HPDE6-E6E7 (cell line): ENCODE measurements around the gene COX6A2.

Experiments
- DNase-seq: peaks from one replicate; pipeline ENCODE4 v3.0.0; 2011; ENCODE audit warnings: missing footprints; ENCODE audit errors: extremely low spot score

Gene COX6A2

GRCh38 chr16:31428279-31428597, at the start of gene COX6A2:
TSS of gene COX6A2 (minus strand) at chr16:31428360. CDS start at chr16:31428325, 35 bp downstream.
- no peak for DNase-seq

DNA sequence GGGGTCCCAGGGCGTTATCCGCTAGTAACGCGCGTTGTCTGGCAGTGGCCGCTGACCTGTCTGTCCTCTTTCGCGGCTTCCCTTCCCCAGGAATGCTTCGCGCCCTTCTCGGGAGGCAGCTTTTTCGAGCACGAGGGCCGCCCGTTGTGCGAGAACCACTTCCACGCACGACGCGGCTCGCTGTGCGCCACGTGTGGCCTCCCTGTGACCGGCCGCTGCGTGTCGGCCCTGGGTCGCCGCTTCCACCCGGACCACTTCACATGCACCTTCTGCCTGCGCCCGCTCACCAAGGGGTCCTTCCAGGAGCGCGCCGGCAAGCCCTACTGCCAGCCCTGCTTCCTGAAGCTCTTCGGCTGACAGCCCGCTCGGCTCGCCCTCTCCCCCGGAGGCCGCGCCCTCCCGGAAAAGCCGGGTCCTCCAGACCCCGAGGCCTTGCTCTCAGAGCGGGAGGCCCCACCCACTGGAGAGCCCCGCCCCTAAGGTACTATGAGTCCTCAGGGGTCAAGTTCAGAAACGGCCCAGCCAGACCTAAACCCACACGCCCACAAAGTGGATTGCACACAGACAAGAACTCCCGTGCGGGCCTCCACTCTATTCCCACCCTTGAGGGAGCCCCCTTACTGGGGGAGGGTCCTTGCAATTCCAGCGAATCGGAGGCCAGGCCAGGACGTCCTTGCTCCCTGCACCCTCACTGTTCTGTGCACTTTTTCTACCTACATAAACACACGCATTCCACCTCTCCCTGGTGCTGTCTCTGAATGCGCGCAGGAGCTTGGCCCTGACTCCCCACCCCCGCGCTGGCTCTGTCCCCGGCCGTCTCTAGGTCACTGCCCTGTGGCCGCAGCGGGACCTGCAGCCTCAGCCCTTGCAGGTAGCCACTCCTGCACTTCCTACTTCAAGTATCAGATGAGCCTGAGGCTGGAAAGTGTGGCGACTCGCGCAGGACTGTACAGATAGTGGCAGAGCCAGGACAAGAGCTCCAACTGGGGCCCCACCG, 49.4 kb upstream of the COX6A2 start:
- no peak for DNase-seq

DNA sequence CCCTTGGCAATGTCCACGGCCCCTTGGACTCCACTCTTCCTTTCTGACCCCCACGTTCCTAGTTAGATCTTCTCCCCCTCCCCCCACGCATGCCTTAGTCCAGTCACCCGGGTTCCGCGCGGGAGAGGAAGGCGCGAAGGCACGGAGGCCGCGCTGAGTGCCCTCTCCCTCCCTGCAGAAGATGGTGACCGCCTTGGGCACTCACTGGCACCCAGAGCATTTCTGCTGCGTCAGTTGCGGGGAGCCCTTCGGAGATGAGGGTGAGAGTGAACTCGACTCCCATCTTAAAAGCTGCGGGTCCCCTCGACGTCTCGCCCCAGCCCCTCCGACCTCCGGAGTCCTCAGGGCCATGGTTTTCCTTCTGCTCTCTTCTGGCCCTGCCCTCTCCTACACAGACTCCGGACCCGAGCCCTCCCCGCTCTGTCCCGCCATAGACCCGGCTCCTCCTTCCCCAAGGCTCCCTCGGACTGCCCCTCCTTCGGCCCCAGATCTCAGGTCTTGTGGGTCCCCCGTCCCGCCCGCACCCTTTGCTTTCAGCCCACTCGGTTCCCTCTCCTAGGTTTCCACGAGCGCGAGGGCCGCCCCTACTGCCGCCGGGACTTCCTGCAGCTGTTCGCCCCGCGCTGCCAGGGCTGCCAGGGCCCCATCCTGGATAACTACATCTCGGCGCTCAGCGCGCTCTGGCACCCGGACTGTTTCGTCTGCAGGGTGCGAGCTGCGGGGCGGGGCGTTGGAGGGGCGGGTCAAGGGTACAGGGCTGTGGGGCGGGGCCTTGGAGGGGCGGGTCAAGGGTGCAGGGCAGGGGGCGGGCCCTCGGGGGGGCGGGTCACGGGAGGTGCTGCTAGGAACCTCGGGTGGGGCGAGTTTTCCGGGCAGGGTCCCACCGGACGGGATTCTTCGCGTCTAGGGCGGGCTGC, 48.4 kb upstream of the COX6A2 start:
- DNase-seq: no peak

DNA sequence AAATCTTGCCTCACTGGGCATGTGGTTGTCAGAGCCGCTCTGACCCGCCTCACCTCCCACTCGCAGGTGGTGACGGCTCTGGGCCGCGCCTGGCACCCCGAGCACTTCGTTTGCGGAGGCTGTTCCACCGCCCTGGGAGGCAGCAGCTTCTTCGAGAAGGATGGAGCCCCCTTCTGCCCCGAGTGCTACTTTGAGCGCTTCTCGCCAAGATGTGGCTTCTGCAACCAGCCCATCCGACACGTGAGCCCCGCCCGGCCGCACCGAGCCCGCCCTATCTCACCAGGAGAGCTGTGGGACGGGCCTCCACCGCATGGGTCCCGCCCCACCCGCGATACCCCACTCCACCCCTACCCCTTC, 47.8 kb upstream of the COX6A2 start:
- no peak for DNase-seq

DNA sequence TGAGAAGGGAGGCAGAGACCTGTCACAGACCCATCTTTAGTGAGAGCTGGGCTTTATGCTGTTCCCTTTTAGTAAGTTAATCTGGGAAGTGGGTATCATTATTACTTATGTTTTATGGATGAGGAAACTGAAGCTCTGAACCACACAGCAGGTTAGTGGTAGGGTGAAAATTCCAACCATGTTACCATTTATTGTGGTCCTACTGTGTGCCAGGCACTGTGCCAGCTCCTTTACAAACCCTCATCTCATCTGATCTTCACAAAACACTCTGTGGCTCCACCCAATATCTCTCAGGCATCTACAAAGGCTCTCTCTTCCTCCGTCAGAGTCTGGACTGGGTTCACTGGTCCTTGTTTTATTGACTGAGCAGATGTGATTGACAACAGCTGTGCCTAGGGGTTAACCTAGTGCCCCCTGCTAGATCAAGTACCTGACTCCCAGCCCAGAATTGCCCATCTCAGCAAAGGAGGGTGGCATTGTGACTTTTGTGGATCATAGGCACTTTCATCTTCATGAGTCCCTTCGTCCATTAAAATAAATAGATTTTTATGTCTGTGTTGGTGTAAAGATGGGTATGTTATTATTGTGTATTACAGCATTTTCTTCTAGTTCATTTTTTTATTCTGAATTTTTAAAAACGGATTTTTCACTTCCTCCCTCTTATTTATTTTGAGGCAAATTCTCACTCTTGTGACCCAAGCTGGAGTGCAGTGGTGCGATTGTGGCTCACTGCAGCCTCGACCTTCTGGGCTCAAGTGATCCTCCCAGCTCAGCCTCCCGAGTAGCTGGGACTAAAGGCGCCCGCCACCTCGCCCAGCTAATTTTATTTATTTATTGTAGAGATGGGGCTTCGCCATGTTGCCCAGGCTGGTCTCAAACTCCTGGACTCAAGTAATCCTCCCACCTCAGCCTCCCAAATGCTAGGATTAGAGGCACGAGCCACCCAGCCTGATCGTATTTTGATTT, 46.9 kb upstream of the COX6A2 start:
- no peak for DNase-seq

- no peak for DNase-seq
Observed at GRCh38 chr16:31474173-31474714, 46.1 kb upstream of the COX6A2 start.

DNA sequence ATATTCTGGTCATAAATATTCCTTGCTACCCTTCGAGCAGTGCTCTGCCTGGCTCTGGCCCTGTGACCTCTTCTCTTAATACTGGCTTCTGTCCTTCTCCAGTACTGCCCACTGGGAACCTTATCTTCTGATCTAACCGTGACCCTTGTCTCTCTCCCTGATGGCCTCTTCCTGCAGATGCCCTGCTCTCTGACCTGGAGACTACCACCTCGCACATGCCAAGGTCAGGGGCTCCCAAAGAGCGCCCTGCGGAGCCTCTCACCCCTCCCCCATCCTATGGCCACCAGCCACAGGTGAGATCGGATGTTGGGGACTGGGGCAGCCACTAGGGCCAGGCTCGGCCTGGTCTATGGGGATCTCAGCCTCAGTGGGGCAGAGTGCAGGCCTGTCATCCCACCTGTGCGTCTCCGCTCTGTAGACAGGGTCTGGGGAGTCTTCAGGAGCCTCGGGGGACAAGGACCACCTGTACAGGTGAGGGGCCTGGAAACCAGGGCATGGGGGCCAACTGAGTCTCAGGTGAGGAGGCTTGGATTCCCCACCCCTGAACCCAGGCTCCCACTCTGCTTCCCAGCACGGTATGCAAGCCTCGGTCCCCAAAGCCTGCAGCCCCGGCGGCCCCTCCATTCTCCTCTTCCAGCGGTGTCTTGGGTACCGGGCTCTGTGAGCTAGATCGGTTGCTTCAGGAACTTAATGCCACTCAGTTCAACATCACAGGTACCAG, 45.3 kb upstream of the COX6A2 start:
- DNase-seq: no peak

DNA sequence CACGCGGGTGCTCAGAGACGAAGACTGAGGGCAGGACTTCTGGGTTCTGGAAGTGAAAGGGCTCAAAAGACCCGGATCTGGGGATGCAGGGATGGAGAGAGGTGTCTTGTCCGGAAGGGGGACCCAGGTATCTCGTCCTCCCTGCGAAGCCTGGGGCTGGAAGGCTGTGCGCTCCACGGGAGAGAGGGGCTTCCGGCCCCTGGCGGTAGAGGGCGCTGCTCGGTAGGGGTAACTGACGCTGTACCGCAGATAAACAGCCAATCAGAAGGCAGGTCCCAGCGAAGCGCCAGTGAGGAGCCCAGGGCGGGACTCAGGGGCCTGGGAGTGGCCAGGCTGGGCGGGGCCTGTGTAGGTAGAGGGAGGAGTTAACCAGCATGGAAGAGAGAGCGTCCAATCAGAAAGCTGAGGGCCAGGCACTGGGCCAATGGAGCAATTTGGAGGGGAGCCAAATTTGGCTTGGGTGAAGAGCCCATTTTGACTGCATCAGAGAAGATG, 44.6 kb upstream of the COX6A2 start:
- DNase-seq: peak; percentile 69

GRCh38 chr16:31471875-31472708, 43.9 kb upstream of the COX6A2 start, which contains the start of gene TGFB1I1:
TSS of gene TGFB1I1 (plus strand) at chr16:31472152. CDS start at chr16:31472189, 37 bp downstream.
- DNase-seq: no peak

DNA sequence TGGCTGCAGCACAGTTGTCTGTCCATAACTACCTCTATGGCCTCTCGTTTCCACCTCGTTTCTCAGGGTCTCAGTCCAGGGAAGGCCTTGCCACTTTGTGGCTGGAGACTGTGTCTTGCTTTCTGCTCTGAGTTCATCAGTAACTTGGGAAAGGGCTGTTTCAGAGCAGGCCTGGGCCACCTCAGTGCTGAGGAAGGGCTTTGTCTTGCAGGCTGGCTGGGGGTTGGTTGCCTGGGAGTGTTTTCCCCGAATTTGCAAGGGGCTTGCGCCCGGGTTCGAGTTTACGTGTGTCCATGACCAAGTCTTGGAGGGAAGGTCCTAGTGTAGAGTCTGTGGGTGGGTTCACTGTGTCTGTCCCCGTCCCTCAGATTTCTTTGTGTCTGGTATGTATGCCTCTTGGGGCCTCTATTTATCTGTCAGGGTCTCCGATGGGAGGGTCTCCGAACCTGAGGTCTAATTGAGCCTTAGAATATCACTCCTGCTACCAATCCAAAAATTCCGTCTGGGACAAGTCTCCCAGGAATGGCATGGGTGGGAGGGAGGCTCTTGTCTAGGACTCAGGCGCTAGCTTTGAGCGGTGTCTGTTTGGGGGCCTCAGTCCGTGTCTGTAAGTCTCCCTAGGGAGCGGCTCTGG, 43.2 kb upstream of the COX6A2 start:
- DNase-seq: no peak

DNA sequence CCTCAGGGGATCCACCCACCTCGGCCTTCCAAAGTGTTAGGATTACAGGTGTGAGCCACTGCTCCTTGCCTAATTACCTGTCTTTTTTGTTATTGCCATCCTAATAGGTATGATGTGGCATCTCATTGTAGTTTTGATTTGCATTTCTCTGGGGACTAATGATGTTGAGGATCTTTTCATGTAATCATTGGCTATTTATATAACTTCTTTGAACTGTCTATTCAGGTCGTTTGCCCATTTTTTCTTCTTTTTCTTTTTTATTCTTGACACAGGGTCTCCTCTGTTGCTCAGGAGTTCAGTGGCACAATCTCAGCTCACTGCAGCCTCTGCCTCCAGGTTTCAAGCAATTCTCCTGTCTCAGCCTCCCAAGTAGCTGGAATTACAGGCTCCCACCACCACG, 42.5 kb upstream of the COX6A2 start:
- no peak for DNase-seq

DNA sequence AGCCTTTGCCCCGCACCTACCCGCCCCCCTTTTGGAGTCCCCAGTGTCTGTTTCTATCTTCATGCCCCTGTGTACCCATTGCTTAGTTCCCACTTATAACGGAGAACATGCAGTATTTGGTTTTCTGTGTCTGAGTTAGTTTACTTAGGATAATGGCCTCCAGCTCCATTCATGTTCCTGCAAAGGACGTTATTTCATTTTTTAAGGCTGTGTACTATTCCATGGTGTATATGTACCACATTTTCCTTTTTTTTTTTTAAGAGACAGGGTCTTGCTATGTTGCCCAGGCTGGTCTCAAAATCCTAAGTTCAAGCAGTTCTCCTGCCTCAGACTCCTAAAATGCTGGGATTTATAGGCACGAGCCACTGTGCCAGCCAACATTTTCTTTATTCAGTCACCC, 39.7 kb upstream of the COX6A2 start:
- DNase-seq: no peak

DNA sequence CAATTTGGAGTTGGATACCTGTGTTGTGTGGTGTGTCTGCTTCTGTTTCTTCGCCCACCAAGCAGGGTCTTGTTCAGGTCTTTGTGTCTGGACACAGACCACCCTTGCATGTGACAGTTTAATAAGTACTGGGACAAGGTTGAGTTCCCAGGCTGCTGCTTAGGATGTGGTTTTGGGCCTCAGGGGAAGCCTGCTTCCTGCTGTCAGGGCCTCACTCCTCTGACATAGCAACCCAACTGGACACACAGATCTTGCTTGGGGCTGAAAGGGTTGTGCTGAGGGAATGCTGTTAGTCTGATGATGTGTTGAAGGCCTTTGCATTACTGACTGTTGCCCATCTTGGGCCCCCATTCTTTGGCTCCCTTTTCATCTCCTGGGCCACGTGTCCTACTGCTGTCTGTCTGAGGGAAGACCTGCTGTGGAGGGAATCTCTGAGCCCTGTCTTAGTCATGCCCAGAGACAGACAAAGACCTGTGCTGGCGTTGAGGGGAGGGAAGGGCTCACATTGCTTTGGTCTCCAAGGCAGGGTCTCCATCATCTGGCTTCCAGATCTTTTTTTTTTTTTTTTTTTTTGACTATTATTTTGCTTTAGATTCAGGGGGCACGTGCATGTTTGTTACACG, 39.1 kb upstream of the COX6A2 start:
- no peak for DNase-seq

- DNase-seq: no peak
Observed at GRCh38 chr16:31466381-31466841, 38.3 kb upstream of the COX6A2 start.

- no peak for DNase-seq
Observed at GRCh38 chr16:31465788-31466370, 37.7 kb upstream of the COX6A2 start.

- no peak for DNase-seq
Observed at GRCh38 chr16:31464781-31465260, 36.7 kb upstream of the COX6A2 start.

GRCh38 chr16:31464348-31464769, 36.2 kb upstream of the COX6A2 start:
- no peak for DNase-seq
